ENCODE data around the gene PCOLCE2.
"Not testable (repeated sequence)": the region's sequence is repeated elsewhere in the genome, so short reads cannot be mapped to it uniquely, and the experiment has no call there.

PCOLCE2 gene

GRCh38 chr3:142898346-142899213 is 9.7 kb upstream of the PCOLCE2 start:
- DNase-seq: no peak

DNA sequence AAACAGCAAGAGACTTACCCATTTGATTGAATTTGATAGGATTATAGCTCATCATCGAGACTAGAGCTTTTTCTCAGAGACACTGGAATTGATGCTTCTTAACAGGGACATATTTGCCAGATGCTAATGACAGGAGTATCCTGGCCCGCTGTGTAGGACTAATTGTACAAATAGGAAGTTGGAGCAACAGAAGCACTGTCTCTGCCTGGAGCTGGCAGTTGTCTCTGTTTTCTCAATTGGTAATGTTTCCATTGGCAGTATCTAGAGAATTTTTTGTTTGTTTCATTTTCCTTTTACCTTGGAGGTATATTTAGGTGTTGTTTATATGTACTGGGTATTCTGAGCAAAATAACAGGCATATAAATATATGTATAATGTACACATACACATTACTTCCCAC is 8.9 kb upstream of the PCOLCE2 start:
- no peak for DNase-seq

DNA sequence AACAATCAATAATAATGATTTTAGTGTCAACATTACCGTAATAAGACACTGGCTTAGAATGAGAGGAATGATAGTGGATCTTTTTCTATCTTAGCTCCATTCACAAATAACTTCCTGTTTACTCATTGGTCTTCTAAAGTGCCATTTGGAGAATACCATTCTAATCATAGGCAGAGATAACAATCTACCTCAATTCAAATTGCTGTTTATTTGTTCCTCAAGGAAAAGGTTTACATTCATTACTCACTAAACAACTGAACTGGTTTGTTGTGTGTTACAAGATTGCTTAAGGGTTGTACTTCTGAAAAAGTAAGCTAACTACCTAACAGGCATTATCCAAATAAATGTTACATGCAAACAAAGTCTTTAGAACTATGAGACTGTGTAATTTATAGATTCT is 8.1 kb upstream of the PCOLCE2 start:
- no peak for DNase-seq

DNA sequence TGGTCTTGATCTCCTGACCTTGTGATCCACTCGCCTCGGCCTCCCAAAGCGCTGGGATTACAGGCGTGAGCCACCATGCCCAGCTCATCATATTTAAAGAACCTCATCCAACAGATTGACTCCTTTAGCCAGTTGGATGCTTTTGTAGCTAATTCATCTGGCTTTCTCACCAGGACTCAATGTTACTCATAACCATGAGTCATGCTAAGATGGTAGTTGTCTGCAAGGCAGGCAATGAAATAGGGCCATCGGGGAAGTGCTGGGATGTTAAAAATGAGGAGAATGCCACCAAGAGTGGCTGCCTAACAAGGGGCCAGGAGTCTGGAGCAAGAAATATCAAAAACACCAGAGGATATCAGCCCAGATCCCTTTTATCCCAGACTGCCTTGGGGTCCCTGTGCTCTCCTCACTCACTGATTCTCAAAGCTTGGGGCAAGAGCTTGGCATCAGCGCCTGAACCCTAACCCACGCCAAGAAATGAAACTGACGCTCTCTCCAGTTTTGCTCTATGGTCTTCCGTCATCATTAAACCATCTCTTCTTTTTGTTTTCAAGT is 7.4 kb upstream of the PCOLCE2 start:
- DNase-seq: no peak

- DNase-seq: no peak
Observed at GRCh38 chr3:142894493-142894892, 5.6 kb upstream of the PCOLCE2 start.

DNA sequence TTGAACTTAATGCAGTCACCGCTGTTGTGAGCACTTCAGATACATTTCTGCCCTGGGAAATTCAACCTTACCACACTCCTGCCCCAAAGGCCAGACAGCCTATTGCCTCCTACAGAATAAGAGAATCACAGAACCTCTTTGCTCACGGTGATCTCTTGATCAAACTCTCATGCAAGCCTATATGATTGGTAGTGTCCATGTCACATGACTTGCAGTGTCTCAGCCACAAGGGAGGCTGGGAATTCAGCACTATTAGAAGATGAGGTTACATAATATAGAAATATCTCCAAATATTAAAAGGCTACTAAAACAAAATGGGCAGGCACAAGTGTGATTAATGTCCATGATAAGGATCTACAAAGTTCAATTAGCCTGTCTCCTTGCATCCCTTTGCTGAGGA is 3.8 kb upstream of the PCOLCE2 start:
- no peak for DNase-seq

GRCh38 chr3:142890592-142890991 is 1.7 kb upstream of the PCOLCE2 start:
- no peak for DNase-seq

DNA sequence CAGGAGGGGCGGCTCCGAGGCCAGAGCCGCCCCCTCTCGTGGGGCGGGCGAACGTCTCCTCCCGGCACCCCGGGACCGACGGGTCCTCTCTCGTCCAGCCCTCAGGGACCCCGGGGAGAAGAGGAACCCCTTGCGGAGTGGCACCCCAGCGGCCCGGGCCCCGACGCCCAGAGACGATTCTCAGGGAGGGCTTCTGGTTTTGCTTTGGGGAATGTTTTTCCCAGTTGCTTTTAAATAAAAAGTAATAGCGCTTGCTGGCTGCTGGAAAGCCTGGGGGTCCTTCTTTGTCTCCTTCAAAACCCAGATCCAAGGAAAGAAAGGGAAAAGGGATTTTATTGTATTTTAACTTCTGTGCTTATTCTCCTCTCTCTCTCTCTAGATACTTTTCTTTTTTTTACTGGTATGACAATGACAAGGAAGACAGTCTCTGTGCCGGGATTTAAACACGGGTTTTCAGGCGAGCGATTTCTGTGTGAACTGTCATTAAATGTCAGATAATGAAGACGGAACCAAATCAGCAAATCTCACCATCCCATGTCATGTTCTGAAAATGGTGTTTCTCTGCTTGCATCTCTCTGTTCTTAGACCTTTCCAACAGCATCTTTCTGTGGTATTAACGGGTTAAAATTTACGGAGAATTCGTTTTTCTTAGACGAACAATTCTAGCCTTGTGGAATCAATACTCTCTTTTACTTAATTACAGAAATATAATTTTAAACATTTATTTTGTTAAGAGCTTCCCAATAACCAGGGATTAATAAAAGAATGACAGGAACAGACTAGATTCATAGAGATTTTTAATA is 530 bp upstream of the PCOLCE2 start:
- no peak for DNase-seq

GRCh38 chr3:142888099-142888480 is 793 bp downstream of the PCOLCE2 start:
- DNase-seq: no peak

DNA sequence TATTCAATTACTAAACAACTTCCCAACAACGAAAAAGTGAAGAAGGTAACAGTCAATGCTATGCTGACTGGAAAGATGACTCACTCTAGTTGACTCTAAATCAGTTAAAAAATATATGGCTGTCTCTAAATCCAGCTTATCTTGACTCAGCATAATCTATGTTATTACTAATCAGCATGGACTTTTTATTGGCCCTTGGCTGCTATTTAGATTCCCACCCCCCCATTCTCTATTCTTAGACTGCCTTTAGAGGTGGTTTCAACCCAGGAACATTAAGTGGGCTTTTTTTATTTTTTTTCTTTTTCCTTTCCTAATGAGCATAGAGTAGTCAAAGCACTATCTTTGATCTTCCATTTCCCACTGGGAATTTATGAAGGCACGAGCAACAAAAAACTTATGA is 1.9 kb downstream of the PCOLCE2 start:
- no peak for DNase-seq

DNA sequence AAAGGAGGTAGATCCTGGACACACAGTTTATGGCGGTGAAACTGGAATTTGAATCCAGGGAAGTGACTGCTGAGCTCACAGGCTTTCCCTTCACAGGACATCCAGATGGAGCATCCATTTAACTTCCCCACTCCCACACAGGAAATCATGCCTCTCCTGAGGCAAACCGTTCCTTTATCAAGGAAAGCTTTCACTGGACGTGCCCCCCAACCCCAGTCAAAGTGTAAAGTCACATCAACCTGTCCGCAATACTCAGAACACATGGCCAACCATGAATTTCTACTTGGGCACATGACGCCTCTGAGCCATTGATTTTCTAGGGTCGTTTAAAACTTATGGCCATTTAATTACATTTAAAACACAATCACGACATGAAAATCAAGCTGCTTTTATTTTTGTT is 2.9 kb downstream of the PCOLCE2 start:
- no peak for DNase-seq

- no peak for DNase-seq
Observed at GRCh38 chr3:142884531-142884930, 4.4 kb downstream of the PCOLCE2 start.

- DNase-seq: not testable (repeated sequence)
Observed at GRCh38 chr3:142883534-142883933, 5.3 kb downstream of the PCOLCE2 start.

DNA sequence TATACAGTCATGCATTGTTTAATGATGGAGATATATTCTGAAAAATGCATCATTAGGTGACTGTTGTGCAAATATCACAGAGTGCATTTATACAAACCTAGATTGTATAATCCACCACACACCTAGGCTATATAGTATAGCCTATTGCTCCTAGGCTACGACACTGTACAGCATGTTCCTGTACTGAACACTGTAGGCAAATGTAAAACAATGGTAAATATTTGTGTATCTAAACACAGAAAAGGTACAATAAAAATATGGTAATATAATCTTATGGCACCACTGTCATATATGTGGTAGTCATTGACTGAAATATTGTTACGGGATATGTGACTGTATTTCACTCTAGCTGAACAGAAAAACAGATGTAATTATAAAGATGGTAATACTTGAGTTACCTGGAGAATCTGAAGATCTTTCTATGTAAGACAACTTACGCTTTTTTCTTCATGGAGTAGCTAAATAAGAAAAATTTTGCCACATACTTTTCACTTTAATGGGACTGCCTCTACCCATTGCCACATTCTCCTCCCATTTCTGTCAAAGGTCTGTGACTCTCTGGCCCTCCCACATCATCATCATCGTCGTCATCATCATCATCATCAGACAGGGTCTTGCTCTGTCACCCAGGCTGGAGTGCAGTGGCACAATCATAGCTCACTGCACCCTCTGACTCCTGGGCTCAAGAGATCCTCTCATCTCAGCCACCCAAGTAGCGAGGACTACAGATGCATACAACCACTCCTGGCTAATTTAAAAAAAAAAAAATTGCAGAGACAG is 7.2 kb downstream of the PCOLCE2 start:
- no peak for DNase-seq

- no peak for DNase-seq
Observed at GRCh38 chr3:142878649-142879300, 10.1 kb downstream of the PCOLCE2 start.

DNA sequence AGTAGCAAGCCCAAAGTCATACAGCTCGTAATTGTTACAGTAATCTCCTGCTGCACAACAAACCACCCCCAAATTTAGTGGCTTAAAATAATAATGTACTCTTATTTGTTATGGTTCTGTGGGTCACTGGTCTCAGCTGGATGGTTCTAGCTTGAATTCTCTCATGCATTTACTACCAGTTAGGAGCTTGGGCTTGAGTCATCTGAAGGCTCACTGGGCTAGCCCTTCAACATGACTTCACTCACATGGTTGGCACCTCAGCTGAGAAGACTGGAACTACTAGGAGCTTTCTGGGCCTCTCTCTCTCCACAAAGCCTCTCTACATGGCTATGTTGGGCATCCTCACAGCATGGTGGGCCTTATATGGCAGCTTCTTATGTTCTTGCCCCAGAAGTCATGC is 12.5 kb downstream of the PCOLCE2 start:
- DNase-seq: no peak

DNA sequence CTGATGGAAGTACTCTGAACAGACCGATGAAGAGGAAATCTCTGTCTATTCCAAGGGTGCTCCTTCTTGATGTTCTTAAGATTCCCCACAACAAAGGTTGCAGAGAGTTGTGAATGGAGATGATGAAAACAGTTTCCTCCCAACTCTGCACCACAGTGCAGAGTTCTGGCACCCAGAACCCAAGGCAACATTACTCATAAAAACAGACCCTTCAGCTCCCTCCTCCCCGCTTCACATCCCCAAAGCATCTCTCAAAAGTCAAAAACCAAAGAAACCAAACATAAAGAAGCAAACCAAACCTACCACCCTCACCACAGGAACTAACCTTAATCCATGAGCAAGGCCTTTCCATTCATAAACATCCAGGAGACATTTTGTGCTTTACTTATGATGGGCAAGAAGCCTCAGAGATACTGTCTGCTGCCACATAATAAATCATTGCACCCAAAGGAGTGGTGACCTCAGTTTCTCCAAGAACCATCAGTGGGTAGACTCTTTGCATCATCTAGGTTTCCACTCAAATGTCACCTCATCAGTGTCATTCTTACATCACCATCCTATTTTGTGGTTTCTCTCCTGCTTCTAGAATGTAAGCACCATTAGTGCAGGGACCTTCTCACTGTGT is 13.2 kb downstream of the PCOLCE2 start:
- DNase-seq: no peak

GRCh38 chr3:142875099-142875498 is 13.8 kb downstream of the PCOLCE2 start:
- no peak for DNase-seq

DNA sequence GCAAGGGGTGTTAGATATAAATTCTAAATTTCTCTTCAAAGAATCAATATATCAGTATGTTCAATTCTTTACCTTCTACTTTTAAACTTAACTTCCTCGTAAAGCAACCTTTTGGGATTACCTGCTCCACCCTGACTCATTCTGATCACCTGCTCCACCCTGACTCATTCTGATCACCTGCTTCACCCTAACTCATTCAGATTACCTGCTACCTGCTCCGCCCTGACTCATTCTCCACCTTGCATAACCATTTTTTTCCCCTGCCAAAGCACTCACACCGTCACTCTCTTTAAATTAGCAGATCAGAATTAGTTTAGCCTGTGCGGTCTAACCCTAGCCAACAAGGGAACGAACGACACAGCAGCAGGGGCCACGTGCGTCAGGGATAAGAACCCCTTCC is 20.5 kb downstream of the PCOLCE2 start:
- not testable (repeated sequence) for DNase-seq

- DNase-seq: no peak
Observed at GRCh38 chr3:142866841-142867631, 21.8 kb downstream of the PCOLCE2 start.
